Measurements from ENCODE around the gene GREM1.

DNA sequence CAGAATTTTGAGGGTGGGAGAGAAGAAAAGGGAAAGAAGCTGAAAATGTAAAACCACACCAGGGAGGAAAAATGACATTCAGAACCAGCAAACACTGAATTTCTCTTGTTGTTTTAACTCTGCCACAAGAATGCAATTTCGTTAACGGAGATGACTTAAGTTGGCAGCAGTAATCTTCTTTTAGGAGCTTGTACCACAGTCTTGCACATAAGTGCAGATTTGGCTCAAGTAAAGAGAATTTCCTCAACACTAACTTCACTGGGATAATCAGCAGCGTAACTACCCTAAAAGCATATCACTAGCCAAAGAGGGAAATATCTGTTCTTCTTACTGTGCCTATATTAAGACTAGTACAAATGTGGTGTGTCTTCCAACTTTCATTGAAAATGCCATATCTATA lies 15.5 kb downstream of the GREM1 start:
- TF ChIP-seq, protein P1, sequence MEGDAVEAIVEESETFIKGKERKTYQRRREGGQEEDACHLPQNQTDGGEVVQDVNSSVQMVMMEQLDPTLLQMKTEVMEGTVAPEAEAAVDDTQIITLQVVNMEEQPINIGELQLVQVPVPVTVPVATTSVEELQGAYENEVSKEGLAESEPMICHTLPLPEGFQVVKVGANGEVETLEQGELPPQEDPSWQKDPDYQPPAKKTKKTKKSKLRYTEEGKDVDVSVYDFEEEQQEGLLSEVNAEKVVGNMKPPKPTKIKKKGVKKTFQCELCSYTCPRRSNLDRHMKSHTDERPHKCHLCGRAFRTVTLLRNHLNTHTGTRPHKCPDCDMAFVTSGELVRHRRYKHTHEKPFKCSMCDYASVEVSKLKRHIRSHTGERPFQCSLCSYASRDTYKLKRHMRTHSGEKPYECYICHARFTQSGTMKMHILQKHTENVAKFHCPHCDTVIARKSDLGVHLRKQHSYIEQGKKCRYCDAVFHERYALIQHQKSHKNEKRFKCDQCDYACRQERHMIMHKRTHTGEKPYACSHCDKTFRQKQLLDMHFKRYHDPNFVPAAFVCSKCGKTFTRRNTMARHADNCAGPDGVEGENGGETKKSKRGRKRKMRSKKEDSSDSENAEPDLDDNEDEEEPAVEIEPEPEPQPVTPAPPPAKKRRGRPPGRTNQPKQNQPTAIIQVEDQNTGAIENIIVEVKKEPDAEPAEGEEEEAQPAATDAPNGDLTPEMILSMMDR (IDR thresholded peaks at IDR 0.05), result no peak
- TF ChIP-seq POLR2AphosphoS5 (IDR thresholded peaks at IDR 0.05), result no peak
